ENCODE results near the gene WASF2. TPM values are rescaled to one million over a fixed set of nuclear protein-coding genes. Genes with fewer than 3 reads are reported as not detected.

Gene WASF2
- total RNA-seq, 1 donor from 2014 or later, result 58.9 TPM

GRCh38 chr1:27403065-27403726 is 86.8 kb downstream of the WASF2 start:
- Histone ChIP-seq H3K4me1 (peaks cover 81% of the 10 kb centered on the region), H3K9me3 (no peaks in the 10 kb centered on the region), H3K27ac (peak overlapping the region; percentile 87), H3K27me3 (no peaks in the 10 kb centered on the region), H3K4me3 (peak overlapping the region; percentile 9 to 21), H3K36me3 (peaks cover 0 to 19% of the 10 kb centered on the region in 2 donors)
- intact Hi-C loops (cut with DNase I), result loop anchor here (5.0 kb wide), 1 partner anchor 204 kb away; no protein-coding TSS in a partner anchor
- peak in 1 of 2 donors; percentile 95 for DNase-seq (ENCODE audit: extremely low spot score in 2 of 2)
- TF ChIP-seq POLR2AphosphoS5 (IDR thresholded peaks at IDR 0.05; ENCODE audit: insufficient read depth in 1 of 2, low read depth in 1 of 2) (peak; percentile 7 to 80), CTCF (IDR thresholded peaks at IDR 0.05) (peak in 1 of 3 experiments; percentile 18), POLR2A (IDR thresholded peaks at IDR 0.05) (no peak)

DNA sequence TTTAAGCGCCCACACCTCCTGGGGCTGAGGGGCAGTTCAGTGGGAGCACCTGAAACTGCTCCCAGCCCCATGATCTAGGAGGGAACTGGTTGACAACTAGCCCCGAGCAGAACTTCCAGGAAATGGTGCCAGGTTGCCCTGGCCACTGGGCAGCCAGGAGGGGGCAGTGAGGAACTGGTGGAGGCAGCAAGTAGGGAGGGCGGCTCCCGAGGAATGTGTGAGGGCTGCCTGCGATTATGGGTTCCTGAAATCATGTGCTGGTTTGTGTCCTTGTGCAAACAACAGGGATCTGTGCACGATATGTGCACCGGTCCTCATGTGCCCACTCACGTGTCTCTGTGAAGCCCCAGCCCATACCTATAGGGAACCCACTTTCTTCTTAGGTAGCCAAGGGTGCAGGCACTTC is 87.6 kb downstream of the WASF2 start:
- Histone ChIP-seq H3K9me3 (no peaks in the 10 kb centered on the region), H3K27ac (peak overlapping the region; percentile 87), H3K4me3 (no peak overlapping the region), H3K4me1 (peaks cover 81% of the 10 kb centered on the region), H3K36me3 (peaks cover 0 to 10% of the 10 kb centered on the region in 2 donors), H3K27me3 (no peaks in the 10 kb centered on the region)
- intact Hi-C loops (cut with DNase I), result loop anchor here (5.0 kb wide), 1 partner anchor 205 kb away; no protein-coding TSS in a partner anchor
- peak; percentile 19 to 58 for TF ChIP-seq POLR2AphosphoS5 (IDR thresholded peaks at IDR 0.05; ENCODE audit: insufficient read depth in 1 of 2, low read depth in 1 of 2)
- TF ChIP-seq CTCF (IDR thresholded peaks at IDR 0.05), result peak; percentile 38 to 63 (median 46)
- TF ChIP-seq POLR2A (IDR thresholded peaks at IDR 0.05), result no peak
- no peak for DNase-seq (ENCODE audit: extremely low spot score in 2 of 2)

- no peak for TF ChIP-seq POLR2A (IDR thresholded peaks at IDR 0.05)
- no peak for TF ChIP-seq CTCF (IDR thresholded peaks at IDR 0.05)
- TF ChIP-seq POLR2AphosphoS5 (IDR thresholded peaks at IDR 0.05; ENCODE audit: insufficient read depth in 1 of 2, low read depth in 1 of 2), result no peak
- H3K4me3 ChIP-seq, result no peak overlapping the region
- H3K36me3 ChIP-seq, result no peaks in the 10 kb centered on the region
- intact Hi-C loops (cut with DNase I), result loop anchor here (5.0 kb wide), 1 partner anchor 206 kb away; no protein-coding TSS in a partner anchor
- no peaks in the 10 kb centered on the region for H3K27me3 ChIP-seq
- DNase-seq (ENCODE audit: extremely low spot score in 2 of 2), result no peak
- peaks cover 67% of the 10 kb centered on the region for H3K4me1 ChIP-seq
- H3K27ac ChIP-seq, result no peak overlapping the region
- no peaks in the 10 kb centered on the region for H3K9me3 ChIP-seq
Observed at GRCh38 chr1:27400963-27401341, 89.0 kb downstream of the WASF2 start.

DNA sequence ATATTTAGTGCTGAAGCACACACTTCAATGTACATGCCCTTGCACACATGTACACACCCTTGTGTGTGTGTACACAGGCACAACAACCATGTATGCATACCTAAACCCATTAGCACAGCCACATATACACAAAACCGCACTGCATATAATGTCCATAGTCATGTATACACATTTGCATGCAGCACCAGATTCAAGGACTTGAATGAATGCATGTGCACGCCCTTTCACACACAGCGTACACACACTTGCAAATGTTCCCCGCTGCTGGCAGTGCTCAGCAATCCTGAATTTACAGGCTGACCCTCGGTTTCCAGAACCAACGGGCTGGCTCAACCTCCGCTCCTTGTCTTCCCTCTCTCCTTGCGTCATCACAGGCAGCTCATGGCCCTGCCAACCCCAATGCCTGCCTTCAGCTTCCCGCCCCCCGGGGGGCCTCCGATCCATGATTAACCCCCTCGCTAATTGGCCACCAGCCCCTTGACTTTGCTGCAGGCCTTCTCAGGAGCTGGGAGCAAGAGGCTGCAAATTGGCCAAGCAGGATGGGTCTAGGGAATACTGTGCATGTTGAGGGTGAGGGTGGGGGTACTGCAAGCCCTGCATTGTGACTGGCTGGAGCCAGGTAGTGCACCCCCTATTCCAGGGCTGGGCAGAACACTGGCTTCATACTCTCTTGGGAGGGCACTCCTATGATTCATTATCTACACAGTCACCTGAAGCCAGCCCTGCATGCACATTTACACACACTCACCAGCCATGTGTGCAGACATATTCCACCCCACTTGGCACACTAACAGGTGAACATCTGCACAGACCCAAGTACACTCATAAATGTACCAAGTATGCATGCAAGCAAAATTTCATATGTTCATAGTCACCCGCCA is 89.6 kb downstream of the WASF2 start:
- Histone ChIP-seq H3K4me1 (peaks cover 64% of the 10 kb centered on the region), H3K27me3 (no peaks in the 10 kb centered on the region), H3K36me3 (no peaks in the 10 kb centered on the region), H3K27ac (no peak overlapping the region), H3K9me3 (no peaks in the 10 kb centered on the region), H3K4me3 (no peak overlapping the region)
- no peak for DNase-seq (ENCODE audit: extremely low spot score in 2 of 2)
- TF ChIP-seq POLR2AphosphoS5 (IDR thresholded peaks at IDR 0.05; ENCODE audit: insufficient read depth in 1 of 2, low read depth in 1 of 2), result no peak
- no peak for TF ChIP-seq POLR2A (IDR thresholded peaks at IDR 0.05)
- no peak for TF ChIP-seq CTCF (IDR thresholded peaks at IDR 0.05)
- intact Hi-C loops (cut with DNase I), result loop anchor here (5.0 kb wide), 1 partner anchor 207 kb away; no protein-coding TSS in a partner anchor

Measured in vagina (tissue), 2 donors.